MM.1S (cell line): Measurements from ENCODE around the gene WDR81.

Source experiments
- DNase-seq: peaks from one replicate; pipeline ENCODE4 v3.0.0-alpha.2; 2015
- H2AFZ ChIP-seq: fragments of 300-600 bp; sonication (generic); 2 replicates; pipeline ENCODE4 v1.6.0; 2016; ENCODE audit warnings: antibody characterized with exemption, low read length
- H3F3A ChIP-seq: fragments of 300-600 bp; sonication (generic); 2 replicates; pipeline ENCODE4 v1.6.1; 2016; ENCODE audit warnings: mild to moderate bottlenecking, antibody characterized with exemption, low read length, moderate library complexity, mixed read lengths; ENCODE audit not compliant: insufficient read depth
- H3K27ac ChIP-seq: fragments of 300-600 bp; sonication (generic); 2 replicates; pipeline ENCODE4 v1.5.1; 2016; ENCODE audit warnings: mild to moderate bottlenecking, low read length
- H3K27me3 ChIP-seq: fragments of 300-600 bp; sonication (generic); replicated peaks from 2 replicates; pipeline ENCODE4 v1.6.0; 2016; ENCODE audit warnings: low read length; ENCODE audit not compliant: insufficient read depth
- H3K36me3 ChIP-seq: fragments of 300-600 bp; sonication (generic); replicated peaks from 2 replicates; pipeline ENCODE4 v1.6.1; 2016; ENCODE audit warnings: mild to moderate bottlenecking, low read length, mixed read lengths; ENCODE audit not compliant: insufficient read depth
- H3K4me1 ChIP-seq: fragments of 300-600 bp; sonication (generic); 2 replicates; pipeline ENCODE4 v1.6.1; 2016; ENCODE audit warnings: low read length, mixed read lengths
- H3K4me2 ChIP-seq: fragments of 300-600 bp; sonication (generic); 2 replicates; pipeline ENCODE4 v1.6.0; 2016; ENCODE audit warnings: low read depth, low read length
- H3K4me3 ChIP-seq: fragments of 300-600 bp; sonication (generic); 2 replicates; pipeline ENCODE4 v1.5.1; 2016; ENCODE audit warnings: low read length, mixed read lengths
- H3K79me2 ChIP-seq: fragments of 300-600 bp; sonication (generic); 2 replicates; pipeline ENCODE4 v1.6.1; 2016; ENCODE audit warnings: mixed run types, low read length, mixed read lengths
- H3K9ac ChIP-seq: fragments of 300-600 bp; sonication (generic); 2 replicates; pipeline ENCODE4 v1.6.1; 2016; ENCODE audit warnings: low read length, mixed read lengths
- H3K9me2 ChIP-seq: fragments of 300-600 bp; sonication (generic); replicated peaks from 2 replicates; pipeline ENCODE4 v1.6.1; 2016; ENCODE audit warnings: mild to moderate bottlenecking, low read length, mixed read lengths; ENCODE audit not compliant: insufficient read depth
- H3K9me3 ChIP-seq: fragments of 300-600 bp; sonication (generic); replicated peaks from 2 replicates; pipeline ENCODE4 v1.6.1; 2016; ENCODE audit warnings: mild to moderate bottlenecking, low read length, mixed read lengths; ENCODE audit not compliant: insufficient read depth
- H4K20me1 ChIP-seq: fragments of 300-600 bp; sonication (generic); 2 replicates; pipeline ENCODE4 v1.6.1; 2016; ENCODE audit warnings: mild to moderate bottlenecking, low read length, moderate library complexity, mixed read lengths; ENCODE audit not compliant: insufficient read depth
- CTCF ChIP-seq: fragments of 300-600 bp; sonication (generic); IDR thresholded peaks from 2 replicates; pipeline ENCODE4 v1.5.1; 2016; ENCODE audit warnings: antibody characterized with exemption, low read length, mixed read lengths
- EZH2 ChIP-seq: fragments of 300-600 bp; sonication (generic); optimal IDR thresholded peaks from 2 replicates; pipeline ENCODE3; 2017; ENCODE audit warnings: low read depth, mild to moderate bottlenecking, antibody characterized with exemption, low read length, mixed read lengths
- EZH2phosphoT487 ChIP-seq: fragments of 300-600 bp; sonication (generic); IDR thresholded peaks from 2 replicates; pipeline ENCODE4 v1.6.1; 2018; ENCODE audit warnings: antibody characterized with exemption, low read length

The WDR81 gene

DNA sequence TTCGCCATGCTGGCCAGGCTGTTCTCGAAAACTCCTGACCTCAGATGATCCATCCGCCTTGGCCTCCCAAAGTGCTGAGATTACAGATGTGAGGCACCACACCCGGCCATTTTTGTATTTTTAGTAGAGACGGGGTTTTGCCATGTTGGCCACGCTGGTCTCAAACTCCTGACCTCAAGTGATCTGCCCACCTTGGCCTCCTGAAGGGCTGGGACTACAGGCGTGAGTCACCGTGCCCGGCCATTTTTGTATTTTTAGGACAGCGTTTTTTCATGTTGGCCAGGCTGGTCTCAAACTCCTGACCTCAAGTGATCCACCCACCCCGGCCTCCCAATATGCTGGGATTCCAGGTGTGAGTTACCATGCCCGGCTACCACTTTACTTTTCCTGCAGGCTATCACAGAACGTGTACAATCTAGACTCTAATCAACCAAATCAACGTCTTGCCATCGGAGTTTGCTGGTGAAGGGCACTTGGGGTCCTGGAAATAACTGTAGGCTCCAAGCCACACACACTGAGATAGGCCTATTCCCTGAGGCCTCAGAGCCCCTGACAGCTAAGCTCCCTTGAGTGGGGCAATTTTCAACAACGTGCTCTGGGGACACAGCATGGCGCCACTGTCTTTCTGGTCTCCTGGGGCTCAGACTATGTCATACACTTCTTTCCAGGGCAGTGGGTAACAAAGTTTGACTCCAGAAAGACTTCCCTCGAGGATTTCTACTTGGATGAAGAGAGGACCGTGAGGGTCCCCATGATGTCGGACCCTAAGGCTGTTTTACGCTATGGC, 50.1 kb downstream of the WDR81 start:
- Histone ChIP-seq H3K4me1 (no peaks in the 10 kb centered on the region), H3K9ac (no peak overlapping the region), H3K27me3 (no peaks in the 10 kb centered on the region), H3K79me2 (no peaks in the 10 kb centered on the region), H3K4me2 (no peak overlapping the region), H3K9me3 (no peaks in the 10 kb centered on the region), H3K9me2 (no peaks in the 10 kb centered on the region), H4K20me1 (no peaks in the 10 kb centered on the region), H3K27ac (no peak overlapping the region), H3K4me3 (no peak overlapping the region), H3F3A (no peaks in the 10 kb centered on the region), H2AFZ (no peak overlapping the region), H3K36me3 (no peaks in the 10 kb centered on the region)
- DNase-seq = no peak
- TF ChIP-seq CTCF (no peak), EZH2phosphoT487 (no peak), EZH2 (no peak)

DNA sequence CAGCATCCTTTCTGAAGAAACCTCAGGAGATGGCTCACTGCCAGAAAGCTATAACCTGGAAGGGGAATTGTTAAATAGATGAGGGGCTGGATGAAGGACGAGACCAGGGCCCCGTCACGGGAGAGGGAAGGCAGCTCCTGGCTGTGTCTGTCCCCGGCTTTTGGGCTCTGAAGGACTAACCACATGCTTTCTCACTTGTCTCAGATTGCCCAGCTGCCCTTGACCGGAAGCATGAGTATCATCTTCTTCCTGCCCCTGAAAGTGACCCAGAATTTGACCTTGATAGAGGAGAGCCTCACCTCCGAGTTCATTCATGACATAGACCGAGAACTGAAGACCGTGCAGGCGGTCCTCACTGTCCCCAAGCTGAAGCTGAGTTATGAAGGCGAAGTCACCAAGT, 51.8 kb downstream of the WDR81 start:
- Histone ChIP-seq H3K4me2 (no peak overlapping the region), H3K27ac (no peak overlapping the region), H3K4me3 (no peak overlapping the region), H3K9ac (no peak overlapping the region), H3F3A (no peaks in the 10 kb centered on the region), H3K9me2 (no peaks in the 10 kb centered on the region), H3K4me1 (no peaks in the 10 kb centered on the region), H3K9me3 (no peaks in the 10 kb centered on the region), H3K79me2 (no peaks in the 10 kb centered on the region), H3K27me3 (no peaks in the 10 kb centered on the region), H3K36me3 (no peaks in the 10 kb centered on the region; the same call in 1 of the 2 replicates), H2AFZ (no peak overlapping the region), H4K20me1 (no peaks in the 10 kb centered on the region)
- no peak for TF ChIP-seq CTCF
- TF ChIP-seq EZH2 = no peak
- no peak for TF ChIP-seq EZH2phosphoT487
- no peak for DNase-seq

GRCh38 chr17:1776857-1777256, 52.4 kb downstream of the WDR81 start:
- H3K4me2 ChIP-seq = no peak overlapping the region
- H2AFZ ChIP-seq = no peak overlapping the region
- H4K20me1 ChIP-seq = no peaks in the 10 kb centered on the region
- TF ChIP-seq CTCF (no peak), EZH2phosphoT487 (no peak), EZH2 (no peak)
- no peaks in the 10 kb centered on the region for H3K9me2 ChIP-seq
- H3K9me3 ChIP-seq = no peaks in the 10 kb centered on the region
- no peak overlapping the region for H3K4me3 ChIP-seq
- H3K79me2 ChIP-seq = no peaks in the 10 kb centered on the region
- H3K27me3 ChIP-seq = no peaks in the 10 kb centered on the region
- H3K9ac ChIP-seq = no peak overlapping the region
- DNase-seq = no peak
- H3F3A ChIP-seq = no peaks in the 10 kb centered on the region
- H3K36me3 ChIP-seq = no peaks in the 10 kb centered on the region; the same call in 1 of the 2 replicates
- no peak overlapping the region for H3K27ac ChIP-seq
- H3K4me1 ChIP-seq = no peaks in the 10 kb centered on the region
